Endothelial cell of umbilical vein (primary cell): ENCODE results near the gene VDR. TPM values are rescaled to one million over a fixed set of nuclear protein-coding genes. Genes with fewer than 3 reads are reported as not detected.

ENCODE experiments used
- BruUV-seq: library from RNA; stranded (reverse); fragments of 400-500 nt; replicated peaks from 2 replicates; lab custom pipeline; 2021; lab: Mats Ljungman, UMichigan
- CTCF ChIA-PET: fragments of 300-600, 350-600 bp; sonication (Branson Sonifier 250); formaldehyde crosslinking; loops from one replicate; lab custom pipeline; 2021; ENCODE audit warnings: antibody characterized with exemption, inconsistent platforms; lab: Charles Lee
- POLR2A ChIA-PET: fragments of 300-600, 350-600 bp; sonication (Branson Sonifier 250); formaldehyde crosslinking; loops from one replicate; lab custom pipeline; 2021; ENCODE audit warnings: antibody characterized with exemption, inconsistent platforms; lab: Charles Lee
- DNase-seq: peaks from one replicate; pipeline ENCODE4 v3.0.0-alpha.2; 2011; ENCODE audit warnings: low read depth, low spot score
- FAIRE-seq: peaks from 2 replicates; lab custom pipeline; 2011; peaks lifted over from hg19 to GRCh38; lab: Jason Lieb, UNC
- H2AFZ ChIP-seq: 2 replicates; pipeline ENCODE4 v1.6.0; 2012; ENCODE audit warnings: low read depth, low read length, control low read depth, inconsistent platforms
- H3K27ac ChIP-seq: 2 replicates; pipeline ENCODE4 v1.5.1; 2011; ENCODE audit warnings: low read depth, mild to moderate bottlenecking, control low read depth, low read length, moderate library complexity; ENCODE audit not compliant: insufficient read depth
- H3K27me3 ChIP-seq, 2 experiments: 2 replicates each; pipeline versions ENCODE4 v1.6.0 to v1.6.1; 2011; ENCODE audit warnings: low read length in 2 of 2, mixed read lengths in 1 of 2; ENCODE audit not compliant: control insufficient read depth in 2 of 2, insufficient read depth in 2 of 2
- H3K36me3 ChIP-seq, 2 experiments: 2 replicates in 1 of 2; 3 replicates in 1 of 2; pipeline ENCODE4 v1.5.1; 2011; ENCODE audit warnings: low read length in 2 of 2, mild to moderate bottlenecking in 1 of 2, moderate library complexity in 1 of 2; ENCODE audit not compliant: control insufficient read depth in 2 of 2, insufficient read depth in 2 of 2; ENCODE audit errors: extremely low read depth in 1 of 2
- H3K4me1 ChIP-seq: 3 replicates; pipeline ENCODE4 v1.5.1; 2011; ENCODE audit warnings: mild to moderate bottlenecking, low read length; ENCODE audit not compliant: control insufficient read depth, insufficient read depth; ENCODE audit errors: extremely low read depth
- H3K4me2 ChIP-seq: 2 replicates; pipeline ENCODE4 v1.6.1; 2011; ENCODE audit warnings: low read length, control low read depth, mixed read lengths; ENCODE audit not compliant: insufficient read depth
- H3K4me3 ChIP-seq, 3 experiments: fragments of 200-600 bp in 1 of 3; sonication (generic), shearing (Covaris generic) in 1 of 3; replicated peaks in 1 of 3; 2 replicates each; pipeline ENCODE4 v1.5.1; 2011 to 2016; ENCODE audit warnings: control low read depth in 3 of 3, low read length in 3 of 3, mild to moderate bottlenecking in 2 of 3, inconsistent platforms in 1 of 3, low read depth in 1 of 3, moderate library complexity in 1 of 3; ENCODE audit not compliant: insufficient read depth in 1 of 3
- H3K79me2 ChIP-seq: 2 replicates; pipeline ENCODE4 v1.6.0; 2012; ENCODE audit warnings: low read length, inconsistent platforms; ENCODE audit not compliant: control insufficient read depth, insufficient read depth
- H3K9ac ChIP-seq: replicated peaks from 2 replicates; pipeline ENCODE3; 2011; ENCODE audit warnings: low read length, control low read depth; ENCODE audit not compliant: insufficient read depth; ENCODE audit errors: extremely low read depth
- H3K9me1 ChIP-seq: replicated peaks from 3 replicates; pipeline ENCODE4 v1.6.0; 2011; ENCODE audit warnings: mild to moderate bottlenecking, low read length; ENCODE audit not compliant: control insufficient read depth, insufficient read depth; ENCODE audit errors: extremely low read depth
- H3K9me3 ChIP-seq: replicated peaks from 2 replicates; pipeline ENCODE4 v1.5.1; 2012; ENCODE audit warnings: low read length, inconsistent platforms; ENCODE audit not compliant: control insufficient read depth, insufficient read depth
- H4K20me1 ChIP-seq: replicated peaks from 2 replicates; pipeline ENCODE3; 2011; ENCODE audit warnings: mild to moderate bottlenecking, low read length; ENCODE audit not compliant: control insufficient read depth, insufficient read depth; ENCODE audit errors: extremely low read depth
- CTCF ChIP-seq, 2 donors: IDR thresholded peaks; 1 replicate in 1 of 2; 2 replicates in 1 of 2; pipeline ENCODE4 v1.5.1; 2011; ENCODE audit warnings: low read length in 2 of 2, mild to moderate bottlenecking in 2 of 2, moderate library complexity in 2 of 2, control low read depth in 1 of 2, inconsistent platforms in 1 of 2, low read depth in 1 of 2; ENCODE audit not compliant: insufficient read depth in 1 of 2; ENCODE audit errors: extremely low read depth in 1 of 2
- EZH2 ChIP-seq: IDR thresholded peaks from 2 replicates; pipeline ENCODE4 v1.6.1; 2012; ENCODE audit warnings: borderline replicate concordance, low read depth, mild to moderate bottlenecking, moderate library complexity, low read length, inconsistent platforms; ENCODE audit not compliant: severe bottlenecking
- FOS ChIP-seq: IDR thresholded peaks from 2 replicates; pipeline ENCODE4 v1.6.1; 2011; ENCODE audit warnings: mild to moderate bottlenecking, low read length, moderate library complexity, borderline replicate concordance; ENCODE audit not compliant: insufficient read depth
- GATA2 ChIP-seq: IDR thresholded peaks from 2 replicates; pipeline ENCODE4 v1.7.0; 2011; ENCODE audit warnings: low read depth, mild to moderate bottlenecking, moderate library complexity, mixed read lengths, low read length; ENCODE audit not compliant: insufficient read length, insufficient read depth
- JUN ChIP-seq: IDR thresholded peaks from 2 replicates; pipeline ENCODE4 v1.6.1; 2011; ENCODE audit warnings: borderline replicate concordance, low read depth; ENCODE audit not compliant: insufficient read length, insufficient read depth
- MAX ChIP-seq: IDR thresholded peaks from 2 replicates; pipeline ENCODE4 v1.6.1; 2011; ENCODE audit not compliant: insufficient read depth, insufficient read length
- MYC ChIP-seq: IDR thresholded peaks from one replicate; pipeline ENCODE4 v1.6.1; 2011; ENCODE audit warnings: mild to moderate bottlenecking, low read depth, low read length
- POLR2A ChIP-seq: IDR thresholded peaks from 2 replicates; pipeline ENCODE4 v1.6.1; 2012; ENCODE audit warnings: low read depth, mild to moderate bottlenecking, control low read depth, low read length
- POLR2AphosphoS5 ChIP-seq: IDR thresholded peaks from 2 replicates; pipeline ENCODE4 v1.6.1; 2012; ENCODE audit warnings: low read depth, mild to moderate bottlenecking, control low read depth, low read length, moderate library complexity; ENCODE audit not compliant: insufficient read depth
- dilution Hi-C: fragments of 300-500 bp; cut with MboI; formaldehyde crosslinking; loops from one replicate; pipeline ENCODE4 v1.15.0; 2019; ENCODE audit warnings: low sequenced_read_pairs; ENCODE audit not compliant: extremely low pct_ligation_motif_present
- intact Hi-C: fragments of 100-400 bp; cut with micrococcal nuclease; formaldehyde crosslinking; loops from one replicate; pipeline ENCODE4 v1.10.0; 2022
- polyA plus RNA-seq, 4 experiments: library from polyadenylated mRNA; depleted of rRNA in 3 of 4; stranded (reverse) in 3 of 4; unstranded in 1 of 4; fragments of >200 nt; gene quantifications; 2 replicates each; pipeline versions ENCODE4 v1.2.1 to v1.2.3, GENCODE V29; 2011 to 2012; ENCODE audit warnings: missing spikeins in 1 of 4
- total RNA-seq: library from RNA; stranded (reverse); gene quantifications from 2 replicates; pipeline ENCODE4 v1.2.3, GENCODE V29; 2021

Gene VDR
- total and polyA plus RNA-seq, 2 donors (not counting 3 experiments of a cell fraction or from before 2014, with no cell fraction given), result 0.73 to 0.91 TPM

- ChIA-PET POLR2A (no interaction called here), CTCF (no interaction called here)
- H3K4me2 ChIP-seq, result no peak overlapping the region
- no peak overlapping the region for H2AFZ ChIP-seq
- dilution Hi-C loops (no loop called here), intact Hi-C loops (no loop called here)
- H3K27ac ChIP-seq, result no peak overlapping the region
- BruUV-seq, result no TSS peak
- no peaks in the 10 kb centered on the region for H3K36me3 ChIP-seq
- no peaks in the 10 kb centered on the region for H3K79me2 ChIP-seq
- no peaks in the 10 kb centered on the region for H3K9me1 ChIP-seq
- H3K9ac ChIP-seq, result no peak overlapping the region
- H3K27me3 ChIP-seq, result no peaks in the 10 kb centered on the region
- no peak for FAIRE-seq
- H3K9me3 ChIP-seq, result no peaks in the 10 kb centered on the region
- no peaks in the 10 kb centered on the region for H4K20me1 ChIP-seq
- no peak for TF ChIP-seq CTCF (IDR thresholded peaks at IDR 0.05; ENCODE audit: extremely low read depth in 1 of 2, insufficient read depth in 1 of 2, low read depth in 1 of 2, low read length in 2 of 2)
- TF ChIP-seq POLR2A, result no peak
- TF ChIP-seq MAX, result no peak
- no peak for TF ChIP-seq EZH2
- no peak for TF ChIP-seq JUN
- no peak for TF ChIP-seq GATA2
- TF ChIP-seq MYC, result no peak
- TF ChIP-seq FOS, result no peak
- TF ChIP-seq POLR2AphosphoS5, result no peak
- no peak for DNase-seq
- no peak overlapping the region for H3K4me3 ChIP-seq
- H3K4me1 ChIP-seq, result peaks cover 6% of the 10 kb centered on the region
Measured at GRCh38 chr12:47863985-47864384, 40.8 kb downstream of the VDR start.
